IMR-90 (cell line): ENCODE data around the gene TATDN2. TPM values are rescaled to one million over a fixed set of nuclear protein-coding genes. Genes with fewer than 3 reads are reported as not detected.

Source experiments
- ATAC-seq: fragments of 200-7000 bp; cut with Tn5 transposase; 2 replicates; pipeline ENCODE4 v1.9.1; 2020; ENCODE audit warnings: low read depth, mild to moderate bottlenecking, moderate library complexity
- BruUV-seq: library from RNA; stranded (reverse); fragments of 400-500 nt; replicated peaks from 2 replicates; lab custom pipeline; 2021; lab: Mats Ljungman, UMichigan
- CTCF ChIA-PET: fragments of 300-600 bp; formaldehyde crosslinking; extraction: SDS; loops from one replicate; lab custom pipeline; 2021; ENCODE audit warnings: antibody characterized with exemption; lab: Yijun Ruan, JAX
- POLR2A ChIA-PET: fragments of 300-600 bp; sonication (Branson Sonifier 250); formaldehyde crosslinking; loops from one replicate; lab custom pipeline; 2022; ENCODE audit warnings: antibody characterized with exemption; ENCODE audit not compliant: unreplicated experiment; lab: Charles Lee
- DNase-seq: peaks from one replicate; pipeline ENCODE4 v3.0.0; 2013
- H2AFZ ChIP-seq: replicated peaks from 2 replicates; pipeline ENCODE3; 2013; ENCODE audit warnings: low read length, mild to moderate bottlenecking; ENCODE audit not compliant: poor library complexity
- H2AK5ac ChIP-seq: 2 replicates; pipeline ENCODE4 v1.6.1; 2013; ENCODE audit warnings: low read depth, low read length, inconsistent platforms
- H2AK9ac ChIP-seq: replicated peaks from 2 replicates; pipeline ENCODE3; 2013; ENCODE audit warnings: mild to moderate bottlenecking, low read depth, low read length, moderate library complexity; ENCODE audit not compliant: poor library complexity
- H2BK120ac ChIP-seq: 2 replicates; pipeline ENCODE4 v1.6.1; 2013; ENCODE audit warnings: low read depth, low read length, inconsistent platforms
- H2BK15ac ChIP-seq: 3 replicates; pipeline ENCODE4 v1.6.1; 2013; ENCODE audit warnings: low read depth, low read length, inconsistent platforms
- H2BK20ac ChIP-seq: 2 replicates; pipeline ENCODE4 v1.6.1; 2013; ENCODE audit warnings: low read depth, mild to moderate bottlenecking, inconsistent platforms, low read length, moderate library complexity
- H2BK5ac ChIP-seq: 2 replicates; pipeline ENCODE4 v1.6.1; 2013; ENCODE audit warnings: mild to moderate bottlenecking, low read depth, low read length, inconsistent platforms; ENCODE audit not compliant: poor library complexity, severe bottlenecking
- H3K14ac ChIP-seq: replicated peaks from 2 replicates; pipeline ENCODE4 v1.6.1; 2013; ENCODE audit warnings: low read depth, low read length, inconsistent platforms
- H3K18ac ChIP-seq: 2 replicates; pipeline ENCODE4 v1.6.1; 2013; ENCODE audit warnings: low read depth, low read length, control low read depth
- H3K23ac ChIP-seq: 2 replicates; pipeline ENCODE4 v1.6.1; 2013; ENCODE audit warnings: low read depth, low read length, inconsistent platforms
- H3K27ac ChIP-seq: 2 replicates; pipeline ENCODE4 v1.5.1; 2013; ENCODE audit warnings: mild to moderate bottlenecking, control low read depth, low read length; ENCODE audit not compliant: insufficient read depth
- H3K27me3 ChIP-seq: 2 replicates; pipeline ENCODE4 v1.6.1; 2013; ENCODE audit warnings: low read length; ENCODE audit not compliant: control insufficient read depth, insufficient read depth
- H3K36me3 ChIP-seq: 2 replicates; pipeline ENCODE4 v1.6.1; 2013; ENCODE audit warnings: low read length, mixed read lengths; ENCODE audit not compliant: control insufficient read depth, insufficient read depth
- H3K4ac ChIP-seq: 2 replicates; pipeline ENCODE4 v1.6.1; 2013; ENCODE audit warnings: low read depth, low read length, inconsistent platforms
- H3K4me1 ChIP-seq: 2 replicates; pipeline ENCODE4 v1.6.1; 2013; ENCODE audit warnings: low read length, mixed read lengths; ENCODE audit not compliant: control insufficient read depth, insufficient read depth
- H3K4me2 ChIP-seq: 2 replicates; pipeline ENCODE4 v1.6.1; 2013; ENCODE audit warnings: low read depth, mild to moderate bottlenecking, control low read depth, low read length, moderate library complexity
- H3K4me3 ChIP-seq: 2 replicates; pipeline ENCODE4 v1.5.1; 2013; ENCODE audit warnings: low read depth, mild to moderate bottlenecking, control low read depth, low read length, moderate library complexity; ENCODE audit not compliant: insufficient read depth
- H3K56ac ChIP-seq: 2 replicates; pipeline ENCODE4 v1.6.1; 2013; ENCODE audit warnings: low read length, inconsistent platforms; ENCODE audit not compliant: insufficient read depth; ENCODE audit errors: extremely low read depth
- H3K79me1 ChIP-seq, 2 experiments: 2 replicates each; pipeline ENCODE4 v1.6.1; 2013; ENCODE audit warnings: low read length in 2 of 2, inconsistent platforms in 1 of 2, low read depth in 1 of 2
- H3K9ac ChIP-seq: 2 replicates; pipeline ENCODE4 v1.6.1; 2013; ENCODE audit warnings: low read depth, low read length, control low read depth
- H3K9me1 ChIP-seq: 2 replicates; pipeline ENCODE4 v1.6.1; 2013; ENCODE audit warnings: low read length, inconsistent platforms; ENCODE audit not compliant: insufficient read depth
- H3K9me3 ChIP-seq: 2 replicates; pipeline ENCODE4 v1.6.1; 2013; ENCODE audit warnings: low read length; ENCODE audit not compliant: control insufficient read depth, insufficient read depth
- H4K20me1 ChIP-seq: 2 replicates; pipeline ENCODE4 v1.6.1; 2013; ENCODE audit warnings: low read length, inconsistent platforms; ENCODE audit not compliant: insufficient read depth
- H4K5ac ChIP-seq: 2 replicates; pipeline ENCODE4 v1.6.1; 2013; ENCODE audit warnings: mild to moderate bottlenecking, low read depth, low read length, control low read depth
- H4K8ac ChIP-seq, 2 experiments: 2 replicates each; pipeline ENCODE4 v1.6.1; 2013; ENCODE audit warnings: low read depth in 2 of 2, low read length in 2 of 2, control low read depth in 1 of 2, inconsistent platforms in 1 of 2
- H4K91ac ChIP-seq: 2 replicates; pipeline ENCODE4 v1.6.1; 2013; ENCODE audit warnings: low read depth, low read length, inconsistent platforms; ENCODE audit not compliant: insufficient read depth
- BHLHE40 ChIP-seq: fragments of 150-350 bp; IDR thresholded peaks from 2 replicates; pipeline ENCODE4 v1.6.1; 2016; ENCODE audit warnings: mild to moderate bottlenecking, low read depth, low read length
- CEBPB ChIP-seq: IDR thresholded peaks from 2 replicates; pipeline ENCODE4 v1.6.1; 2012; ENCODE audit warnings: low read depth, low read length, improper control_type of control experiment
- FOS ChIP-seq: fragments of 150-350 bp; IDR thresholded peaks from 2 replicates; pipeline ENCODE4 v1.6.1; 2016; ENCODE audit warnings: low read depth, low read length
- MAFK ChIP-seq: IDR thresholded peaks from 2 replicates; pipeline ENCODE4 v1.6.1; 2012; ENCODE audit warnings: low read depth, low read length, improper control_type of control experiment
- MAZ ChIP-seq: IDR thresholded peaks from 2 replicates; pipeline ENCODE4 v1.6.1; 2012; ENCODE audit warnings: low read depth, mild to moderate bottlenecking, low read length, improper control_type of control experiment, moderate library complexity, borderline replicate concordance
- MXI1 ChIP-seq: IDR thresholded peaks from 2 replicates; pipeline ENCODE4 v1.6.1; 2012; ENCODE audit warnings: low read depth, mild to moderate bottlenecking, low read length, moderate library complexity, borderline replicate concordance
- NFE2L2 ChIP-seq: fragments of 150-350 bp; IDR thresholded peaks from 2 replicates; pipeline ENCODE4 v1.6.1; 2016; ENCODE audit warnings: low read depth, mild to moderate bottlenecking, low read length
- RAD21 ChIP-seq: IDR thresholded peaks from 2 replicates; pipeline ENCODE4 v1.6.1; 2012; ENCODE audit warnings: low read length, improper control_type of control experiment
- RCOR1 ChIP-seq: IDR thresholded peaks from 2 replicates; pipeline ENCODE4 v1.6.1; 2012; ENCODE audit warnings: mild to moderate bottlenecking, low read length, improper control_type of control experiment; ENCODE audit not compliant: insufficient replicate concordance
- RFX5 ChIP-seq: IDR thresholded peaks from 2 replicates; pipeline ENCODE4 v1.8.0; 2012; ENCODE audit warnings: low read depth, mild to moderate bottlenecking, low read length, moderate library complexity
- WGBS, 2 experiments: methylation state at CpG; one replicate each; pipeline versions ENCODE4 v1.1.5 to v1.1.7; 2013; ENCODE audit warnings: missing lambda C conversion rate in 2 of 2; ENCODE audit not compliant: insufficient read length in 1 of 2; ENCODE audit errors: extremely low coverage in 2 of 2; 5-methylcytosine and 5-hydroxymethylcytosine counted together
- dilution Hi-C: fragments of 300-500 bp; cut with HindIII; formaldehyde crosslinking; loops from one replicate; pipeline ENCODE4 v1.14.3; 2018; ENCODE audit warnings: low sequenced_read_pairs; ENCODE audit not compliant: unreplicated experiment
- in situ Hi-C: fragments of 300-500 bp; cut with MboI; formaldehyde crosslinking; loops from 3 replicates; pipeline ENCODE4 v1.14.3; 2019; ENCODE audit warnings: low sequenced_read_pairs, inconsistent platforms, mixed read lengths
- intact Hi-C: fragments of 100-400 bp; cut with micrococcal nuclease; formaldehyde crosslinking; loops from 2 replicates; pipeline ENCODE4 v1.10.0; 2022
- polyA plus RNA-seq, 3 experiments: library from polyadenylated mRNA; depleted of rRNA; stranded (reverse); fragments of >200 nt; gene quantifications; 2 replicates each; pipeline ENCODE4 v1.2.3, GENCODE V29; 2012; ENCODE audit warnings: low replicate concordance in 1 of 3
- total RNA-seq: library from RNA; depleted of rRNA; stranded (reverse); fragments of >200 nt; gene quantifications from 2 replicates; pipeline ENCODE4 v1.2.3, GENCODE V29; 2012
- TF ChIP-seq, protein P1 (sequence below): conservative IDR thresholded peaks from 2 replicates; pipeline ENCODE4 v1.5.1; 2012; ENCODE audit warnings: mild to moderate bottlenecking, low read depth, low read length, improper control_type of control experiment
- TF ChIP-seq, protein P2 (sequence below): fragments of 150-350 bp; IDR thresholded peaks from 2 replicates; pipeline ENCODE4 v1.6.1; 2017; ENCODE audit warnings: mild to moderate bottlenecking, antibody characterized with exemption, low read length, low read depth

TATDN2 gene
- total and polyA plus RNA-seq, 2 of the 4 experiments (the other 2 are of a cell fraction) = 9.0 to 18.8 TPM

DNA sequence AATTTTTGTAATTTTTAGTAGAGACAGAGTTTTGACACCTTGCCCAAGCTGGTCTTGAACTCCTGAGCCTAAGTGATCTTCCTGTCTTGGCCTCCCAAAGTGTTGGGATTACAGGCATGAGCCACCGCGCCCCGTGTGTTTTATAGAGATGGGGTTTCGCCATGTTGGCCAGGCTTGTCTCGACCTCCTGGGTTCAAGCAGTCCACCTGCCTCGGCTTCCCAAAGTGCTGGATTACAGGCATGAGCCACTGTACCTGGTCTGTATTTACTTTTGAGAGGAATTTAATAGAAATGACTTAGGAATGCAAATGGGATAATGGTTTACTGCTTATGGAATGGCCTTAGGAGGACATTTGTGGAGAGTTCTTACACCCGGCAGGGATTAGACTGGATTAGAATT is 10.8 kb downstream of the TATDN2 start:
- H3K27ac ChIP-seq = no peak overlapping the region
- in situ Hi-C loops (no loop called here), dilution Hi-C loops (no loop called here), intact Hi-C loops (no loop called here)
- no peak overlapping the region for H2BK5ac ChIP-seq
- H4K91ac ChIP-seq = no peak overlapping the region
- H3K4me1 ChIP-seq = peaks cover 4% of the 10 kb centered on the region; the same call in 1 of the 2 replicates
- no TSS peak for BruUV-seq
- H2BK20ac ChIP-seq = no peak overlapping the region
- H3K27me3 ChIP-seq = no peaks in the 10 kb centered on the region
- no peak overlapping the region for H2AK5ac ChIP-seq
- H3K23ac ChIP-seq = no peak overlapping the region
- TF ChIP-seq RAD21 (no peak), MAFK (no peak), MXI1 (no peak), BHLHE40 (no peak), FOS (no peak), NFE2L2 (no peak), RCOR1 (no peak), MAZ (no peak), RFX5 (no peak), CEBPB (no peak)
- TF ChIP-seq, protein P1, sequence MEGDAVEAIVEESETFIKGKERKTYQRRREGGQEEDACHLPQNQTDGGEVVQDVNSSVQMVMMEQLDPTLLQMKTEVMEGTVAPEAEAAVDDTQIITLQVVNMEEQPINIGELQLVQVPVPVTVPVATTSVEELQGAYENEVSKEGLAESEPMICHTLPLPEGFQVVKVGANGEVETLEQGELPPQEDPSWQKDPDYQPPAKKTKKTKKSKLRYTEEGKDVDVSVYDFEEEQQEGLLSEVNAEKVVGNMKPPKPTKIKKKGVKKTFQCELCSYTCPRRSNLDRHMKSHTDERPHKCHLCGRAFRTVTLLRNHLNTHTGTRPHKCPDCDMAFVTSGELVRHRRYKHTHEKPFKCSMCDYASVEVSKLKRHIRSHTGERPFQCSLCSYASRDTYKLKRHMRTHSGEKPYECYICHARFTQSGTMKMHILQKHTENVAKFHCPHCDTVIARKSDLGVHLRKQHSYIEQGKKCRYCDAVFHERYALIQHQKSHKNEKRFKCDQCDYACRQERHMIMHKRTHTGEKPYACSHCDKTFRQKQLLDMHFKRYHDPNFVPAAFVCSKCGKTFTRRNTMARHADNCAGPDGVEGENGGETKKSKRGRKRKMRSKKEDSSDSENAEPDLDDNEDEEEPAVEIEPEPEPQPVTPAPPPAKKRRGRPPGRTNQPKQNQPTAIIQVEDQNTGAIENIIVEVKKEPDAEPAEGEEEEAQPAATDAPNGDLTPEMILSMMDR = no peak
- TF ChIP-seq, protein P2, sequence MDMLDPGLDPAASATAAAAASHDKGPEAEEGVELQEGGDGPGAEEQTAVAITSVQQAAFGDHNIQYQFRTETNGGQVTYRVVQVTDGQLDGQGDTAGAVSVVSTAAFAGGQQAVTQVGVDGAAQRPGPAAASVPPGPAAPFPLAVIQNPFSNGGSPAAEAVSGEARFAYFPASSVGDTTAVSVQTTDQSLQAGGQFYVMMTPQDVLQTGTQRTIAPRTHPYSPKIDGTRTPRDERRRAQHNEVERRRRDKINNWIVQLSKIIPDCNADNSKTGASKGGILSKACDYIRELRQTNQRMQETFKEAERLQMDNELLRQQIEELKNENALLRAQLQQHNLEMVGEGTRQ = no peak
- H3K36me3 ChIP-seq = peaks cover 38% of the 10 kb centered on the region
- H3K4me3 ChIP-seq = no peak overlapping the region
- H2AFZ ChIP-seq = no peak overlapping the region
- H3K18ac ChIP-seq = no peak overlapping the region
- H3K4me2 ChIP-seq = no peak overlapping the region
- no peak overlapping the region for H3K9ac ChIP-seq
- DNase-seq (no peak), ATAC-seq (no peak)
- H3K56ac ChIP-seq = no peak overlapping the region
- peaks cover 14% of the 10 kb centered on the region for H4K20me1 ChIP-seq
- H2AK9ac ChIP-seq = no peak overlapping the region
- no peak overlapping the region for H4K5ac ChIP-seq
- no peak overlapping the region for H3K14ac ChIP-seq
- H2BK120ac ChIP-seq = no peak overlapping the region
- POLR2A ChIA-PET = no interaction called here
- 96% methylated on average over 7 of the region's 7 CpGs; no CpG with 5 or more reads in 1 of the 2 experiments for WGBS, 2 experiments
- no peak overlapping the region for H2BK15ac ChIP-seq
- no peak overlapping the region for H3K4ac ChIP-seq
- no peak overlapping the region for H4K8ac ChIP-seq
- peaks cover 26 to 69% of the 10 kb centered on the region in 2 experiments for H3K79me1 ChIP-seq
- CTCF ChIA-PET = no interaction called here
- peaks cover 8% of the 10 kb centered on the region for H3K9me1 ChIP-seq
- no peaks in the 10 kb centered on the region for H3K9me3 ChIP-seq
